Stimulated activated CD4-positive, alpha-beta T cell treated with anti-CD3 and anti-CD28 coated beads, Interleukin-4, amount 100 ng/mL, for 4 hours (primary cell): ENCODE data around the gene OR4N2.
"Not testable (repeated sequence)": the region's sequence is repeated elsewhere in the genome, so short reads cannot be mapped to it uniquely, and the experiment has no call there.

Experiments used
- DNase-seq, 2 experiments: peaks; one replicate each; pipeline ENCODE4 v3.0.0-alpha.2; 2020

The OR4N2 gene

DNA sequence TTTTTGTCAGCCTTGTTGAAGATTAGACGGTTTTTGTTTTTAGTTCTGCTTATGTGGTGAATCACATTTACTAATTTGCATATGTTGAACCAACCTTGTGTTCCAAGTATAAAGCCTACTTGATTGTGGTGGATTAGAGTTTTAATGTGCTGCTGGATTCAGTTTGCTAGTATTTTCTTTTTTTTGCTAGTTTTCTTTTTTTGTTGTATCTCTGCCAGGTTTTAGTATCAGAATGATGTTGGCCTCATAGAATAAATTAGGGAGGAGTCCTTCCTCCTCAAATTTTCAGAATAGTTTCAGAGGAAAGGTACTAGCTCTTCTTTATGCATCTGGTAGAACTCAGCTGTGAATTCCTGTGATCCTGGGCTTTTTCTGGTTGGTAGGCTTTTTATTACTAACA is at the start of gene OR4N2:
Gene OR4N2 (plus strand): TSS at position 301 of the 400 bp plus-strand sequence. CDS start 23,679 bp downstream, outside the sequence.
- DNase-seq, result not testable (repeated sequence)

GRCh38 chr14:19754172-19754571 is 49.4 kb upstream of the OR4N2 start:
- DNase-seq, result no peak

DNA sequence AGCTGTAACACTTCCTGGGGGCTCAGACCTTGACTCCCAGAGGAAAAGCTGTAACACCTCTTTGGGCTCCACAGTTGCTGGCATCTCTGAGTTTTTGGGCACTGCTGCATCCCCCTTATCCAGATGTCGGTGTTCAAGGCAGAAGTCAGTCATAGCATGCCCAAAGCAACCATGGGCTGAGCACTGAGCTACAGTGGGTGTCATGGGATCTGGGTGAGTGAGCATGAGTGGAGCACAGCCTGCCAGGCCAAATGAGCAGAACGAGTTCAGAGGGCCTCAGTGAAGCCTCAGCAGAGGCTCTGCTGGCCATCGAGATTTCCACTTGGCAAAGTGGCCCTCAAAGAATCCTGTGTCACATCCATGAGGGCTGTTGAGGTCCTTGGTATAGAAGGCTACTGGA is 32.1 kb upstream of the OR4N2 start:
- not testable (repeated sequence) for DNase-seq

- DNase-seq, result no peak
Measured at GRCh38 chr14:19771895-19772430, 31.6 kb upstream of the OR4N2 start.

- DNase-seq, result not testable (repeated sequence)
Measured at GRCh38 chr14:19772454-19772853, 31.1 kb upstream of the OR4N2 start.

- not testable (repeated sequence) for DNase-seq
Measured at GRCh38 chr14:19773204-19773603, 30.4 kb upstream of the OR4N2 start, which contains the start of gene OR4M1. OR4M1 (plus strand) TSS chr14:19773504; CDS start chr14:19780323, 6,819 bp downstream.

- no peak for DNase-seq
Measured at GRCh38 chr14:19775587-19775986, 28.0 kb upstream of the OR4N2 start.

GRCh38 chr14:19785848-19786247 is 17.7 kb upstream of the OR4N2 start:
- DNase-seq, result not testable (repeated sequence)

DNA sequence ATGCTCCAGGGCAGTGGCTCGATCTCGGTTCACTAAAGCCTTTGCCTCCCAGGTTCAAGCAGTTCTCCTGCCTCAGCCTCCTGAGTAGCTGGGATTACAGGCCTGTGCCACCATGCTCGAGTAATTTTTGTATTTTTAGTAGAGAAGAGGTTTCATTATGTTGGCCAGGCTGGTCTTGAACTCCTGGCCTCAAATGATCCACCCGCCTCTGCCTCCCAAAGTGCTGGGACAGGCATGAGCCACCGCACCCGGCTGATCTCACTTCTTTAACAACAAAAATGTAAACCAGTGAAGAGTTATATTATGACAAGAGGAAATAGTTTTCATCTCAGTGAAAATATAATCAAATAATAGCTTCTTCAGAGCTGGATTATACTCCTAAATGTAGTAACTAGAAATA is 16.3 kb upstream of the OR4N2 start:
- not testable (repeated sequence) for DNase-seq

- DNase-seq, result not testable (repeated sequence)
Measured at GRCh38 chr14:19788150-19788549, 15.4 kb upstream of the OR4N2 start.

DNA sequence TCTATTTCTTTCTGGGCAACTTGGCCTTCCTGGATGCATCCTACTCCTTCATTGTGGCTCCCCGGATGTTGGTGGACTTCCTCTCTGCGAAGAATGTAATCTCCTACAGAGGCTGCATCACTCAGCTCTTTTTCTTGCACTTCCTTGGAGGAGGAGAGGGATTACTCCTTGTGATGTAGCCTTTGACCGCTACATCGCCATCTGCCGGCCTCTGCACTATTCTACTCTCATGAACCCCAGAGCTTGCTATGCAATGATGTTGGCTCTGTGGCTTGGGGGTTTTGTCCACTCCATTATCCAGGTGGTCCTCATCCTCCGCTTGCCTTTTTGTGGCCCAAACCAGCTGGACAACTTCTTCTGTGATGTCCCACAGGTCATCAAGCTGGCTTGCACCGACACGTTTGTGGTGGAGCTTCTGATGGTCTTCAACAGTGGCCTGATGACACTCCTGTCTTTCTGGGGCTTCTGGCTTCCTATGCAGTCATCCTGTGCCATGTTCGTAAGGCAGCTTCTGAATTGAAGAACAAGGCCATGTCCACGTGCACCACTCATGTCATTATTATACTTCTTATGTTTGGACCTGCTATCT is 7.0 kb upstream of the OR4N2 start:
- DNase-seq, result not testable (repeated sequence)

DNA sequence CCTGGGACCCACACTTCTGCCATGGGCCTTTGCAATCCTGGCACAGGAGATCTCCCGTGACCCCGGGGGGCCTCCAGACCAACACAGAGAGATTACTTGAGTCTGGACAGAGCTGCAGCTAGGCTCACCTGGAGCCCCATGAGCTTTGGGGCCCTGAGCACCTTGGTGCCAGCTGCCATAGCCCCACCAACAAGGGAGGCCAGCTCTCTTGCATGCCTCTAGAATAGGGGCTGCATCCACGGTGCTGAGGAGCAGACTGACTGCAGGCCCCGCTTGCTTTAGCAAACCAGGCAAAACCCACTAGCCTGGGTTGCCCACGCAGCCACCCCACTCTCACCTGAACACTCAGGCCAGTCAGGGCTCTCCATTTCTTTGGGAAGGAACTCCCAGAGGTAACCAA is 3.7 kb upstream of the OR4N2 start:
- DNase-seq, result no peak

- no peak for DNase-seq
Measured at GRCh38 chr14:19800282-19801117, 3.1 kb upstream of the OR4N2 start.

DNA sequence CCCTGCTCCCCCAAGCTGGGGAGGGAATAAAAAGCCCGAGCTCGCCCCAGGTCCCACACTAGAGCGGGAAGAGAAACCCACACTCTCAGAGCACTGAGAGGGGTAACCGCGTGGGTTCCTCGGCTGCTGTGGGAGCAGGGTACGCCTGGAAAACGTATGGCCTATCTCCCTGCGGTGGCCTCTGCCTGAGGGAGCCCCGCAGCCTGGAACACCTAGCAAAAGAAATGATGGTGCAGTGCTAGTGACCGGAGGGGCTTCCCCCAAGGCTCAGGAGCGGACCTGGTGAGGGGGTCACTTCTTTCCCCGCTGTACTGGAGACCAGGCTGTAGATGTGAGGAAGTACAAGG is 2.5 kb upstream of the OR4N2 start:
- no peak for DNase-seq

- DNase-seq, result not testable (repeated sequence)
Measured at GRCh38 chr14:19813171-19813920, 9.8 kb downstream of the OR4N2 start.

DNA sequence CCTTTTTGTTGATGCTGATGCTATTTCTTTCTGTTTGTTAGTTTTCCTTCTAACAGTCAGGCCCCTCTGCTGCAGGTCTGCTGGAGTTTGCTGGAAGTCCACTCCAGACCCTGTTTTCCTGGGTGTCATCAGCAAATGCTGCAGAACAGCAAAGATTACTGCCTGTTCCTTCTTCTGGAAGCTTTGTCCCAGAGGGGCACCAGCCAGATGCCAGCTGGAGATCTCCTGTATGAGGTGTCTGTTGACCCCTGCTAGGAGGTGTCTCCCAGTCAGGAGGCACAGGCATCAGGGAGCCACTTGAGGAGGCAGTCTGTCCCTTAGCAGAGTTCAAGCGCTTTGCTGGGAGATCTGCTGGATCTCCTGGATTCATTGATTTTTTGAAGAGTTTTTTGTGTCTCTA is 16.3 kb downstream of the OR4N2 start:
- not testable (repeated sequence) for DNase-seq

GRCh38 chr14:19821016-19821415 is 17.4 kb downstream of the OR4N2 start:
- DNase-seq, result not testable (repeated sequence)

- no peak for DNase-seq
Measured at GRCh38 chr14:19823178-19823577, 19.6 kb downstream of the OR4N2 start.

DNA sequence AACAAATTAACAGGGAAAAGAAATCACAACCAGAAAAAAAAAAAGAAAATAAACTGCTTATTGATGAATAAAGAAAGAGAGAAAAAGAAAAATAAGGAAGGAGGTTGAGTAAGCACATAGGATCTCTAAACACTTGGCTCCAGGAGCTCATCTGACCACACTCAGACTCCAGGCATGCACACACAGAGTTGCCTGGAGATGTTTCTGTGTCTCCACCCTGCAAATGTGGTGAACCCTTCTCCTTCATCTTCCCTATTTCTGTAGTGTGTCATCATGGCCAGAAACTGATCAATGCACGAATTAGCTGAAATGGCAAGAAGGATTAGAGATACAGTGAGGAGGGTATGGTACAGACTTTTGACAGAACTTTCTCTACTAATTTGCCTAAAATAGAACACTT is 20.2 kb downstream of the OR4N2 start:
- no peak for DNase-seq

DNA sequence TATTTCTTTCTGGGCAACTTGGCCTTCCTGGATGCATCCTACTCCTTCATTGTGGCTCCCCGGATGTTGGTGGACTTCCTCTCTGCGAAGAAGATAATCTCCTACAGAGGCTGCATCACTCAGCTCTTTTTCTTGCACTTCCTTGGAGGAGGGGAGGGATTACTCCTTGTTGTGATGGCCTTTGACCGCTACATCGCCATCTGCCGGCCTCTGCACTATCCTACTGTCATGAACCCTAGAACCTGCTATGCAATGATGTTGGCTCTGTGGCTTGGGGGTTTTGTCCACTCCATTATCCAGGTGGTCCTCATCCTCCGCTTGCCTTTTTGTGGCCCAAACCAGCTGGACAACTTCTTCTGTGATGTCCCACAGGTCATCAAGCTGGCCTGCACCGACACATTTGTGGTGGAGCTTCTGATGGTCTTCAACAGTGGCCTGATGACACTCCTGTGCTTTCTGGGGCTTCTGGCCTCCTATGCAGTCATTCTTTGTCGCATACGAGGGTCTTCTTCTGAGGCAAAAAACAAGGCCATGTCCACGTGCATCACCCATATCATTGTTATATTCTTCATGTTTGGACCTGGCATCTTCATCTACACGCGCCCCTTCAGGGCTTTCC is 24.2 kb downstream of the OR4N2 start:
- DNase-seq, result not testable (repeated sequence)

DNA sequence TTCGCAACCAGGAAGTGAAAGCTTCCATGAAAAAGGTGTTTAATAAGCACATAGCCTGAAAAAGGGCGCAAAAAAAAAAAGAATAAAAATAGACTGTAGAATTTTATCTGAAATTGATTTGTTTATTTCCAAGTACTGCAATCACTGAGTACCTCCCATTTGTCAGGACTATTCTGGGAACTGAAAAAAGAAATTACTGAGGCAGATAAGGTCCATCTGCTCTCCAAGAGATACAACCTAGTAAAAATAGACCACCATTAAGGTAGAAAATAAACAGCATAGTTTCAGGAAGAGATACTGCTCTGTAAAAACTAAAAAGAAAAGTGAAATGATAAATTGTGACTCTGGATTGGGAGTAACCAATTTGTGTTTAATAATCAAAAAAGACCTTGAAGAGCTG is 24.7 kb downstream of the OR4N2 start:
- no peak for DNase-seq

DNA sequence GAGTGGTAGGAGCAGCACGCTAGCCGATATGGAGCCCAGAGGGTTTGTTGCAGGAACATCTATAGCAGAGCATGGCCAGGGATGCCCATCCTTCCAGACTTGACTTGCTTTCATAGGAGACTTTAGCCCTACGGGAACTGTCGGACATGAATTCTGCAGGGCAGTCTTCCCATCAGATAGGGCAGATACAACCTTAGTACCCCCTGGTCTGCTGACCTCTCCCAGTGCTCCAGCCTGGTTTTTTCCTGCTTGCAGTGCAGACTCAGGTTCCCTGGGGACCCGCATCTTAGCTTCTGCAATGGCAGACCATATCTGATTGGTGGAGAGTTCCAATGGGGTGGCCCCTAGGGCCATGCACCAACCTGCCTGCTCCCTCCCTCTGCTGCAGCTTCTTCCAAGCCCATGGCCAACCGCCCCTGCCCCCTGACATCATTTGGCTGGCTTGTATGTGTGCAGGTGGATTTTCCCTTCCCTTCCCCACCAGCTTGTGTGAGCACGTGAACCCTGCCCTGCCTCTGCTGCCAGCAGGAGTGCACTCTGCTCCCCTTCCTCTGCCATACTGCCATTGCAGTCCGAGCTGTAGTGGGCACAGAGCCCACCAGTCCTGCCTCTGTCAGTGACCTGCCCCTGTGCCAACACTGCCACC is 30.8 kb downstream of the OR4N2 start:
- not testable (repeated sequence) for DNase-seq
